ENCODE results near the gene SRD5A3.
"Not testable (repeated sequence)": the region's sequence is repeated elsewhere in the genome, so short reads cannot be mapped to it uniquely, and the experiment has no call there.

SRD5A3 gene

GRCh38 chr4:55354648-55355047, 8.6 kb downstream of the SRD5A3 start:
- H3K4me1 ChIP-seq, result peaks cover 12% of the 10 kb centered on the region

GRCh38 chr4:55355555-55355954, 9.5 kb downstream of the SRD5A3 start:
- Histone ChIP-seq H3K27ac (no peak overlapping the region), H3K9me3 (peaks cover 23% of the 10 kb centered on the region), H3K27me3 (no peaks in the 10 kb centered on the region), H3K9ac (no peak overlapping the region), H3K36me3 (peaks cover 49% of the 10 kb centered on the region), H3K4me1 (peaks cover 12% of the 10 kb centered on the region), H3K4me3 (no peak overlapping the region), H3K4me2 (no peak overlapping the region), H4K20me1 (no peaks in the 10 kb centered on the region)
- TF ChIP-seq Cebpa-rat (IDR thresholded peaks at IDR 0.05), result no peak

More at GRCh38 chr4:55354648-55355047, 8.6 kb downstream of the SRD5A3 start:
- H3K9ac ChIP-seq, result no peak overlapping the region
- peaks cover 44% of the 10 kb centered on the region for H3K36me3 ChIP-seq
- no peak for TF ChIP-seq Cebpa-rat (IDR thresholded peaks at IDR 0.05)
- H3K27me3 ChIP-seq, result no peaks in the 10 kb centered on the region
- no peak overlapping the region for H3K27ac ChIP-seq
- no peak overlapping the region for H3K4me3 ChIP-seq
- peaks cover 22% of the 10 kb centered on the region for H3K9me3 ChIP-seq
- H3K4me2 ChIP-seq, result no peak overlapping the region
- no peaks in the 10 kb centered on the region for H4K20me1 ChIP-seq

- Histone ChIP-seq H3K27ac (no peak overlapping the region), H3K4me3 (no peak overlapping the region), H3K9me3 (peaks cover 20% of the 10 kb centered on the region), H4K20me1 (no peaks in the 10 kb centered on the region), H3K4me1 (peaks cover 12% of the 10 kb centered on the region), H3K9ac (no peak overlapping the region), H3K4me2 (no peak overlapping the region), H3K27me3 (no peaks in the 10 kb centered on the region), H3K36me3 (peaks cover 46% of the 10 kb centered on the region)
- TF ChIP-seq Cebpa-rat (IDR thresholded peaks at IDR 0.05), result no peak
Observed at GRCh38 chr4:55356991-55357461, 11.0 kb downstream of the SRD5A3 start.

- Histone ChIP-seq H4K20me1 (no peaks in the 10 kb centered on the region), H3K27ac (no peak overlapping the region), H3K27me3 (no peaks in the 10 kb centered on the region), H3K9ac (no peak overlapping the region), H3K4me2 (peak overlapping the region; percentile 6; the same call in 1 of the 2 replicates), H3K4me1 (peaks cover 15% of the 10 kb centered on the region), H3K36me3 (peaks cover 34% of the 10 kb centered on the region), H3K4me3 (no peak overlapping the region), H3K9me3 (peaks cover 11% of the 10 kb centered on the region)
- no peak for TF ChIP-seq Cebpa-rat (IDR thresholded peaks at IDR 0.05)
Observed at GRCh38 chr4:55358246-55358645, 12.2 kb downstream of the SRD5A3 start.

- no peak overlapping the region for H3K27ac ChIP-seq
- peak overlapping the region; percentile 6; the same call in 1 of the 2 replicates for H3K4me2 ChIP-seq
- peaks cover 7% of the 10 kb centered on the region; the same call in 1 of the 2 replicates for H3K9me3 ChIP-seq
- H3K36me3 ChIP-seq, result peaks cover 30% of the 10 kb centered on the region
- no peaks in the 10 kb centered on the region for H3K27me3 ChIP-seq
- no peaks in the 10 kb centered on the region for H4K20me1 ChIP-seq
- H3K9ac ChIP-seq, result no peak overlapping the region
- H3K4me1 ChIP-seq, result peaks cover 19% of the 10 kb centered on the region
- no peak for TF ChIP-seq Cebpa-rat (IDR thresholded peaks at IDR 0.05)
- no peak overlapping the region for H3K4me3 ChIP-seq
Observed at GRCh38 chr4:55358668-55359067, 12.6 kb downstream of the SRD5A3 start.

GRCh38 chr4:55359397-55359916, 13.4 kb downstream of the SRD5A3 start:
- 0 out of 2 replicates have a peak, but pooled peaks cover 4% of the 10 kb centered on the region for H3K9me3 ChIP-seq
- no peak overlapping the region for H3K4me3 ChIP-seq
- H3K9ac ChIP-seq, result no peak overlapping the region
- no peak for TF ChIP-seq Cebpa-rat (IDR thresholded peaks at IDR 0.05)
- peaks cover 28% of the 10 kb centered on the region; the same call in 1 of the 2 replicates for H3K36me3 ChIP-seq
- no peaks in the 10 kb centered on the region for H4K20me1 ChIP-seq
- H3K27ac ChIP-seq, result no peak overlapping the region
- no peak overlapping the region for H3K4me2 ChIP-seq
- H3K4me1 ChIP-seq, result peaks cover 20% of the 10 kb centered on the region
- no peaks in the 10 kb centered on the region for H3K27me3 ChIP-seq

- H4K20me1 ChIP-seq, H3K9ac ChIP-seq, H3K9me3 ChIP-seq, H3K27ac ChIP-seq, H3K4me3 ChIP-seq, H3K27me3 ChIP-seq: not testable (repeated sequence)
- peaks cover 30% of the 10 kb centered on the region; the same call in 1 of the 2 replicates for H3K36me3 ChIP-seq
- peak overlapping the region; percentile 2; the same call in 1 of the 2 replicates for H3K4me2 ChIP-seq
- peaks cover 20% of the 10 kb centered on the region for H3K4me1 ChIP-seq
Observed at GRCh38 chr4:55362938-55363337, 16.9 kb downstream of the SRD5A3 start.

- no peak overlapping the region for H3K9ac ChIP-seq
- H3K4me3 ChIP-seq, result no peak overlapping the region
- no peak overlapping the region for H3K27ac ChIP-seq
- no peaks in the 10 kb centered on the region for H4K20me1 ChIP-seq
- H3K36me3 ChIP-seq, result peaks cover 34% of the 10 kb centered on the region; the same call in 1 of the 2 replicates
- no peaks in the 10 kb centered on the region for H3K27me3 ChIP-seq
- no peak for TF ChIP-seq Cebpa-rat (IDR thresholded peaks at IDR 0.05)
- peak overlapping the region; percentile 8; the same call in 1 of the 2 replicates for H3K4me2 ChIP-seq
- H3K4me1 ChIP-seq, result peaks cover 12% of the 10 kb centered on the region
- 0 out of 2 replicates have a peak, but pooled peaks cover 4% of the 10 kb centered on the region for H3K9me3 ChIP-seq
Observed at GRCh38 chr4:55363691-55364351, 17.8 kb downstream of the SRD5A3 start.

- Histone ChIP-seq H3K4me1 (peaks cover 7% of the 10 kb centered on the region), H3K9ac (no peak overlapping the region), H4K20me1 (no peaks in the 10 kb centered on the region), H3K4me3 (no peak overlapping the region), H3K9me3 (no peaks in the 10 kb centered on the region), H3K27ac (no peak overlapping the region), H3K4me2 (no peak overlapping the region), H3K27me3 (no peaks in the 10 kb centered on the region), H3K36me3 (peaks cover 37% of the 10 kb centered on the region)
- TF ChIP-seq Cebpa-rat (IDR thresholded peaks at IDR 0.05), result no peak
Observed at GRCh38 chr4:55364691-55365344, 18.8 kb downstream of the SRD5A3 start.

- H3K27me3 ChIP-seq, result no peaks in the 10 kb centered on the region
- H3K36me3 ChIP-seq, result peaks cover 37% of the 10 kb centered on the region
- no peak overlapping the region for H3K4me2 ChIP-seq
- no peak for TF ChIP-seq Cebpa-rat (IDR thresholded peaks at IDR 0.05)
- H3K9me3 ChIP-seq, result no peaks in the 10 kb centered on the region
- H3K4me1 ChIP-seq, result peaks cover 7% of the 10 kb centered on the region
- H3K9ac ChIP-seq, result no peak overlapping the region
- no peak overlapping the region for H3K4me3 ChIP-seq
- H4K20me1 ChIP-seq, result no peaks in the 10 kb centered on the region
- H3K27ac ChIP-seq, result no peak overlapping the region
Observed at GRCh38 chr4:55365345-55365728, 19.3 kb downstream of the SRD5A3 start.
